Central memory CD8-positive, alpha-beta T cell (primary cell): ENCODE data around the gene CUX1.
"Not testable (repeated sequence)": the region's sequence is repeated elsewhere in the genome, so short reads cannot be mapped to it uniquely, and the experiment has no call there.

Experiments
- ATAC-seq: fragments of 150-1000 bp; cut with Tn5 transposase; replicated peaks from 2 replicates; pipeline ENCODE4 v1.10.0; 2022; ENCODE audit warnings: mild to moderate bottlenecking, moderate FRiP score, moderate number of reproducible peaks; ENCODE audit not compliant: poor library complexity, severe bottlenecking; ENCODE audit errors: extremely low read depth
- DNase-seq, 2 donors: peaks; one replicate each; pipeline ENCODE4 v3.0.0; 2021; ENCODE audit warnings: low spot score in 2 of 2
- H3K27ac Mint-ChIP-seq: one replicate; pipeline ENCODE4 v1.8.0; 2022; ENCODE audit warnings: low read depth, mild to moderate bottlenecking, moderate library complexity, mixed read lengths
- H3K27me3 Mint-ChIP-seq: one replicate; pipeline ENCODE4 v1.8.0; 2022; ENCODE audit warnings: mixed read lengths
- H3K36me3 Mint-ChIP-seq: one replicate; pipeline ENCODE4 v1.8.0; 2022; ENCODE audit warnings: mild to moderate bottlenecking, moderate library complexity, mixed read lengths; ENCODE audit not compliant: insufficient read depth
- H3K4me1 Mint-ChIP-seq: one replicate; pipeline ENCODE4 v1.8.0; 2022; ENCODE audit warnings: mixed read lengths
- H3K4me3 Mint-ChIP-seq: one replicate; pipeline ENCODE4 v1.8.0; 2022; ENCODE audit warnings: mild to moderate bottlenecking, moderate library complexity, mixed read lengths
- H3K9me3 Mint-ChIP-seq: one replicate; pipeline ENCODE4 v1.8.0; 2022; ENCODE audit warnings: mixed read lengths

CUX1 gene

DNA sequence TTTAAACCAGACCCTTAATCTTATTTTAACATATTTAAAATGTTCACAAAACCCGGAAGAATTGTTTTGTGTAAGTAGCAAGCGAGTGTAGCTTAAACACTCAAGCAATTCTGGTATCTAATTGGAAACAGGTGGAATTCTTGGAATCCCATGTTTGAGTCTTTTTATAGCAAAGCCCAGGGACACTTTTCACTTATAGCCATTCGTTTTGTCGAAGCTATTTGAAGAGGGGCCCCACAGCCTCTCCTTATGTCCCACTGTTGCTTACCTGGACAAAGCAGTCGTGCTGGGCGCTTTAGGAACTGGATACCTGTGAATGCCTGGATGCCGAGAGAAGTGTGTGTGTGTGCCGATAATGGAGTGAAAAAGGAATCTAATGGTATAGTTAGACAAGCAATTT is 3.3 kb downstream of the CUX1 start:
- no peak overlapping the region for H3K27ac Mint-ChIP-seq
- no peaks in the 10 kb centered on the region for H3K9me3 Mint-ChIP-seq
- H3K4me1 Mint-ChIP-seq = peaks cover 24% of the 10 kb centered on the region
- H3K36me3 Mint-ChIP-seq = peaks cover 3% of the 10 kb centered on the region
- H3K27me3 Mint-ChIP-seq = no peaks in the 10 kb centered on the region
- H3K4me3 Mint-ChIP-seq = no peak overlapping the region
- DNase-seq (no peak), ATAC-seq (no peak)

DNA sequence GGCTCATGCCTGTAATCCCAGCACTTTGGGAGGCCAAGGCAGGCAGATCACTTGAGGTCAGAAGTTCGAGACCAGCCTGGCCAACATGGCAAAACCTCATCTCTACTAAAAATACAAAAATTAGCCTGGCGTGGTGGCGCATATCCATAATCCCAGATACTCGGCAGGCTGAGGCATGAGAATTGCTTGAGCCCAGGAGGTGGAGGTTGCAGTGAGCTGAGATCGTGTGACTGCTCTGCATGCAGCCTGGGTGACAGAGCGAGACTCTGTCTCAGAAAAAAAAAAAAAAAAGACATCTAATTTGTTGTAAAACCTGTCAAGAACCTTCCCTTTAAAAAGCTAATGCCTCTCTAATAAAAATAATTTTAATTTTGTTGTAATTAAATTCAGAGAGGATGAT is 5.2 kb downstream of the CUX1 start:
- H3K4me3 Mint-ChIP-seq, H3K9me3 Mint-ChIP-seq, H3K36me3 Mint-ChIP-seq, DNase-seq, H3K27ac Mint-ChIP-seq, ATAC-seq, H3K27me3 Mint-ChIP-seq: not testable (repeated sequence)
- peaks cover 41% of the 10 kb centered on the region for H3K4me1 Mint-ChIP-seq

DNA sequence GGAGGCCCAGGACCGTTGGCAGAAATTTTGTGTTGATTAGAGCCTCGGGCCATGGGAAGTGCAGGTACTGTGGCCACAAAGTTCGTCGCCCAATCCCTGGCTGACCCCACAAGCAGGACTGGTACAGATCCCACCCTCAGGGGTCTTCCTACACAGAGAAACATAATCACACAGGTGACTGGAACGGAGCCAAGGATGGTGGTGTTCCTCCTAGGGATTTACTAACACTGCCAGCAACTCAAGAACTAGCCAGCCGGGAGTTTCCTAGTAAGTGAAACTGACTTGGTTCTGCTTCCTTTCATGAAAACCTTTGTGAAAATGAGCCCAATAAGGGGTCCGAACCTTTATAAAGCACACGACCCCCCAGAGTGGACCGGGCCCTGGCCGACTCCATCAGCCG is 5.7 kb downstream of the CUX1 start:
- no peak overlapping the region for H3K4me3 Mint-ChIP-seq
- H3K4me1 Mint-ChIP-seq = peaks cover 44% of the 10 kb centered on the region
- DNase-seq (no peak), ATAC-seq (no peak)
- no peak overlapping the region for H3K27ac Mint-ChIP-seq
- H3K36me3 Mint-ChIP-seq = peaks cover 4% of the 10 kb centered on the region
- H3K9me3 Mint-ChIP-seq = no peaks in the 10 kb centered on the region
- no peaks in the 10 kb centered on the region for H3K27me3 Mint-ChIP-seq

DNA sequence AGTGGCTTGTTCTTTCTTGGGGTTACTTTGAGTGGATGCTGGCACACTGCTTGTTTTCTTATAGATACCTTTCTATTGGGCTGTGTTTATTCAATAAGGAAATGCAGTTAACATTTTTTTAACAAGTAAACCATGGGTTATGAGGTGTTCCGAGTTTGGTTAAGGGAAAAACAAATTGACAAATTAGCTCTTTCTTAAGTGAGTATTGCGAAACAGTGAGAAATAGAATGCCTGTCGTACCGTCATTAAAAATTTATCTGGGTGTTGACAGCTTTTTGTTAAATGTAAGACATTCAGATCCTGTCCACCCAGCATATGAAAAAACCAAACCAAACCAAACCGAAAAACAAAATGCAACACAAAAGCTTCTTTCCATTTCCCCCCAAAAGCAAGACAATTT is 6.2 kb downstream of the CUX1 start:
- no peak overlapping the region for H3K27ac Mint-ChIP-seq
- H3K36me3 Mint-ChIP-seq = peaks cover 4% of the 10 kb centered on the region
- DNase-seq = no peak
- no peak for ATAC-seq
- no peaks in the 10 kb centered on the region for H3K9me3 Mint-ChIP-seq
- H3K27me3 Mint-ChIP-seq = no peaks in the 10 kb centered on the region
- no peak overlapping the region for H3K4me3 Mint-ChIP-seq
- peaks cover 43% of the 10 kb centered on the region for H3K4me1 Mint-ChIP-seq

DNA sequence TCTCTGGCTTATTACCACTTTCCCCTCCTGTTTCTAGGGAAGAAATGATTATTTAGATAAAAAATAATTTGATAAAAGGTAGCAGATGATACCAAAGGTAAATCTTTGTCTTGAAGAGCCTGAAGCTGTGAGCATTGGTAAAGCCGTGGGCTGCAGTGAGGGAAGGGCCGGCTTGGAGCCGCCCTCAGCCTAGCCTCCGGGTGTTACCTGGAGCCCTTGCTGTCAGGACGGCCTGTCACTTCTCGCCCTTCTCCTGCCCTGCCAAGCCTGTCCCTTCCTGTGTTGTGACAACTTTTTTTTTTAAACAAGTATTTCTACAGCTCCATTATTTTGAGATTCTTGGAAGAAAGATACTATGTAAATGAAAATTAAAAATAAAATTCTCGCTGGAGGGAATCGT is 7.0 kb downstream of the CUX1 start:
- Mint-ChIP-seq H3K27ac (no peak overlapping the region), H3K4me3 (no peak overlapping the region), H3K9me3 (no peaks in the 10 kb centered on the region), H3K27me3 (no peaks in the 10 kb centered on the region), H3K36me3 (peaks cover 8% of the 10 kb centered on the region), H3K4me1 (peaks cover 48% of the 10 kb centered on the region)
- DNase-seq = no peak
- ATAC-seq = no peak

DNA sequence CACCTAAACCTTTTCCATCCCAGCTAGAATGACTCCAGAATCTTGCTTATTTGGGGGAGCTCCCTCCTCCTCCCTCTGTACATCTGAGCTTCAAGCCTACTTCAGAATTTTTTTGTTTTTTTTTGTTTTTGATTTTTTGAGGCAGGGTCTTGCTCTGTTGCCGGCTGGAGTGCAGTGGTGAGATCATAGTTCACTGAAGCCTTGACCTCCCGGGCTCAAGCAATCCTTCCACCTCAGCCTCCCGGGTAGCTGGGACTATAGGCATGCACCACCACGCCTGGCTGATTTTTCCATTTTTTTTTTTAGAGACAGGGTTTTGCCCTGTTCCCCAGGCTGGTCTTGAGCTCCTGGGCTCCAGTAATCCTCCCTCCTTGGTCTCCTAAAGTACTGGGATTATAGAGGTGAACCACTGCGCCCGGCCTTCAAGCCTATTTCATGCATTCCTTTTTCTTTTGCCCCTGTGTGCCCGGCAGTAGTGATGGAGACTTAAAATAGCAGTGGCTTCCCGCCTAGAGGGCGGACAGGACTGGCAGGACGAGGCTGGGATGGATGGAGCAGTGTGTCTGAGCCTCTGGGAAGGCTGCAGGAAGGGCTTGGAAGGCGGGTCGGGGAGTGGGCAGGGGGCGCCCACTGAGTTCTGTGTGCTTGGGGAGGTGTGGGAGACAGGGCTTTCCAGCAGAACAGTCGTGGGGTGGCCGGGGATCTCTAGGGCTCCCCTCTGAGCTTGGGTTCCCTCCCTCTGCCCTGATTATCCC is 8.8 kb downstream of the CUX1 start:
- H3K9me3 Mint-ChIP-seq = no peaks in the 10 kb centered on the region
- peaks cover 40% of the 10 kb centered on the region for H3K4me1 Mint-ChIP-seq
- no peaks in the 10 kb centered on the region for H3K27me3 Mint-ChIP-seq
- ATAC-seq = no peak
- H3K27ac Mint-ChIP-seq = peak overlapping the region; percentile 4
- H3K4me3 Mint-ChIP-seq = no peak overlapping the region
- no peak for DNase-seq
- peaks cover 8% of the 10 kb centered on the region for H3K36me3 Mint-ChIP-seq

DNA sequence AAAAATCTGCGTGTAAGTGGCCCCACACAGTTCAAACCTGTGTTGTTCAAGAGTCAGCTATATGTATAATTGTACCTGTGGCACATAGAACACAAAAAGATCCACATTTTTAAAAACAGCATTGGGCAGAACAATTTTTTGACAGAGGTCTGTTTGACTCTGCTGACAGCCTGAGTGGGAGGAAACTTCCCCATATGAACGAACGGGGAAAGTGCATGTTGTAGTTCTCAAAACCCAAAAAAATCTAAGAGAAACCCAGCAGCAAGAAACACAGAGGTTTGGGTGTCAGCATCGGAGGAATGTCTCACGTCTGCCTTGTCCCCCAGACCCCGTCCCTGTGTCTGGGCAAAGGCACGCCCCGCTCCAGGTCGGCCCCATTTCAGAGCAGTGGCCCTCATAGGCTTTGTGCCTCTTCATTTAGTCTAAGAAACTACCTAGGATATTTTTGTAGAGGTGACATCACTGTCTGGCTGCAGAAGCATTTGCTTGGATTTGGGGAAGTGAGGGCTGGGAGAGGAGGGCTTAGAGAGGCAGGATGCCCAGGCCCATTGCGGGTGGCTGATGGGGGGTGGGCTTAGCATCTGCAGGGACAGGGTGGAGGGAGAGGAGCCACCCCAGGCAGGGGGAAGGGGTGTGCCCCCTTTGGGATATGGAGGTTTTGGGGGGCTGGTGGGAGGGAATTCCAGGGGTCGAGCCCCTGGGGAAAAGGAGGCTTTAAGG is 11.0 kb downstream of the CUX1 start:
- H3K9me3 Mint-ChIP-seq = no peaks in the 10 kb centered on the region
- DNase-seq = no peak
- H3K4me1 Mint-ChIP-seq = peaks cover 47% of the 10 kb centered on the region

DNA sequence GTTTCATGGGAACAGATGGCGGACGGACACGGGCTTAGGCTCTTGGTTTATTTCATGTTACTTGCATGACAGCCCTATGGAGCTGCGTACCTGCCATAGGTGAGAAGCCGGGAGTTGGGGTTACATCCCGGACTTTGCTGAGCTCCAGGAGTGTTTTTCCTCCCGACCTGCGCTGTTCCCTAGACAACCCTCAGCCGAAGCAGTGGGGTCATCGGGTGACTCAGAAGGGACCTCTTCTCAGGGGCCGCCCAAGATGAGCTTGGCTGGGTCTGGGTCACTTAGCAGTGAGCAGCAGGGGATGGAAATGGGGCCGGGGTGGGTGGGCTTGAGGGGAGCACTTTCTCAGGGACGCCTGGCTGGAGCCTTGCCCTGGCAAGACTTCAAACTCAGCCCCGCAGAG is 11.9 kb downstream of the CUX1 start:
- no peak overlapping the region for H3K4me3 Mint-ChIP-seq
- DNase-seq (no peak), ATAC-seq (no peak)
- H3K27ac Mint-ChIP-seq = no peak overlapping the region
- peaks cover 47% of the 10 kb centered on the region for H3K4me1 Mint-ChIP-seq
- no peaks in the 10 kb centered on the region for H3K9me3 Mint-ChIP-seq
- peaks cover 11% of the 10 kb centered on the region for H3K36me3 Mint-ChIP-seq
- H3K27me3 Mint-ChIP-seq = no peaks in the 10 kb centered on the region

More for the DNA sequence above, 11.0 kb downstream of the CUX1 start:
- H3K36me3 Mint-ChIP-seq = peaks cover 11% of the 10 kb centered on the region
- H3K4me3 Mint-ChIP-seq = no peak overlapping the region
- H3K27me3 Mint-ChIP-seq = no peaks in the 10 kb centered on the region
- ATAC-seq = no peak
- no peak overlapping the region for H3K27ac Mint-ChIP-seq

DNA sequence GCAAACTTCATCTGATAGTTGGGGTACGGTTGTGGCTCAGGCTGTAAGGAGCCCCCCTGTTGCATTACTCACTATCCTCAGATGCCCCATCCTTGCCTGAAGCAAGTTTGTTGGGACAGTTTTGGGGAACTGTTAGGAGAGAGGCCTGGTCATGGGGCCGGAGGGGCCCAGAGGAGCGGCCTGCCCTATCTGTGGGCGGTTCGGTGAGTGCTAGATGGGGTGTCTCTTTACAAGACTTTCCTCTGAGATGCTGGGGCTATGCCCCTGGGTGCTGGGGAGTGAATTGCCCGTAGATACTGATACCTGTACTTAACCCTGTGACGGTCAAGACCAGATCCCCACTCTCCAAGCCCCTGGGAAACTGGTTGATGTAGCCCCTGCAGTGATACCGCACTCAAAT is 12.4 kb downstream of the CUX1 start:
- Mint-ChIP-seq H3K4me1 (peaks cover 46% of the 10 kb centered on the region), H3K27me3 (no peaks in the 10 kb centered on the region), H3K36me3 (peaks cover 11% of the 10 kb centered on the region), H3K4me3 (no peak overlapping the region), H3K9me3 (no peaks in the 10 kb centered on the region), H3K27ac (no peak overlapping the region)
- ATAC-seq (no peak), DNase-seq (no peak)

DNA sequence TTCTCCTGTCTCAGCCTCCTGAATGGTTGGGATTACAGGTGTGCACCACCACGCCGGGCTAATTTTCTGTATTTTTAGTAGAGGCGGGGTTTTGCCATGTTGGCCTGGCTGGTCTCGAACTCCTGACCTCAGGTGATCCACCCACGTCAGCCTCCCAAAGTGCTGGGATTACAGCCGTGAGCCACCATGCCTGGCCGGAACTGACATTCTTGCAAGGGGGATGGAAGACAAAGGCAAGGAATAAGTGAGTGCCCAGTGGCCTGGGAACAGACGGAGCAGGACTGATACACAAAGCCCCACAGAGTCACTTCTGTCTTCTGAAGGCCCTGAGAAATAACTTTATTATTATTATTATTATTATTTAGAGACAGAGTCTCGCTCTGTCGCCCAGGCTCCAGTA is 14.0 kb downstream of the CUX1 start:
- H3K27ac Mint-ChIP-seq, H3K9me3 Mint-ChIP-seq, ATAC-seq, H3K27me3 Mint-ChIP-seq, H3K4me3 Mint-ChIP-seq, DNase-seq, H3K36me3 Mint-ChIP-seq: not testable (repeated sequence)
- peaks cover 35% of the 10 kb centered on the region for H3K4me1 Mint-ChIP-seq

DNA sequence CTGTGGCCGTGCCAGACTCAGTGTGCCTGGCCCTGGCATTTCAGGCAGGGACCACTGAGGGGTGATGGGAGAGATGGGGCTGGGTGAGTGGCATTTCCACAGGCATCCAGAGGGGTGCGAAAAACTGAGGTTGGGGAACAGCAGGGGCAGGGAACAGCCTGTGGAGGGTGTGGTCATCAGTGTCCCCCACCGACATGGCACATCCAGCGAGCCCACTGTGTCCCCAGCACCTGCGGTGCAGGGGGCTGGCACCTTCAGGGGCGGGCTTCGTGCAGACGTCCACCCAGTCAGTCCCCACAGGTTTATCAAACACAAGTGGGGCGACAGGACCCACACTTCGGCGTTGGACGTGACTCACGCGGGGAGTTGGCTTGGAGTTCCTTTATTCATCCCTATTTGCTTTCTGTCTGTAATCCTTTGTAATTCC is 14.8 kb downstream of the CUX1 start:
- Mint-ChIP-seq H3K4me1 (peaks cover 29% of the 10 kb centered on the region), H3K4me3 (no peak overlapping the region), H3K27me3 (no peaks in the 10 kb centered on the region), H3K9me3 (no peaks in the 10 kb centered on the region), H3K36me3 (peaks cover 10% of the 10 kb centered on the region), H3K27ac (no peak overlapping the region)
- ATAC-seq = no peak
- no peak for DNase-seq

DNA sequence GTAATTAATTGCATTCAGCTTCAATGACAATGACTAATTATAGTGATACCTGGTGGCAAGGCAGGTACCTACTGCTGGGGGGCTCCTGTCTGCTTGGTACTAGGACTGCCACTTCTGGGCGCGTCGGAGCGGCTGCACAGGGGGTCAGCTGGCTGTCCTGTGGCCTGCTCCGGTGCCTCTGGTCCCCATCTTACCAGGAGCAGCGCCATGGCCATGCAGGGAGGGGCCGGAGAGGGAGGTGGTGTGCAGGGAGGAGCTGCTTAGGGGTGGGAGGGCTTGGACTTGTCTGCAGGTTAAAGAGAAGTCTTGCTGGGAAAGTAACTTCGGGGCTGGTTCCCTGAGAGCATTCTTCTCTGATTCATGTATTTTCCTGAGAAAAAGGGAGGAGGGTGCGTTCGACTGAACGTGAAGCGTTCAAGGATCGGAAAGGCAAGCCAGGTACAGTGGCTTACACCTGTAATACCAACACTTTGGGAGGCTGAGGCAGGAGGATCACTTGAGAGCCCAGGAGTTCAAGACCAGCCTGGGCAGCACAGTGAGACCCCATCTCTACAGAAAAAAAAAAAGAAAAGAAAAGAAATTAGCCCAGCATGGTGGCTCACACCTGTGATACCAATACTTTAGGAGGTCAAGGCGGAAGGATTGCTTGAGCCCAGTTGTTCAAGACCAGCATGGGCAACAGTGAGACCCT is 15.4 kb downstream of the CUX1 start:
- DNase-seq = no peak
- ATAC-seq = no peak
- Mint-ChIP-seq H3K27me3 (no peaks in the 10 kb centered on the region), H3K36me3 (peaks cover 8% of the 10 kb centered on the region), H3K9me3 (no peaks in the 10 kb centered on the region), H3K27ac (peak overlapping the region; percentile 49), H3K4me1 (peaks cover 23% of the 10 kb centered on the region), H3K4me3 (no peak overlapping the region)

DNA sequence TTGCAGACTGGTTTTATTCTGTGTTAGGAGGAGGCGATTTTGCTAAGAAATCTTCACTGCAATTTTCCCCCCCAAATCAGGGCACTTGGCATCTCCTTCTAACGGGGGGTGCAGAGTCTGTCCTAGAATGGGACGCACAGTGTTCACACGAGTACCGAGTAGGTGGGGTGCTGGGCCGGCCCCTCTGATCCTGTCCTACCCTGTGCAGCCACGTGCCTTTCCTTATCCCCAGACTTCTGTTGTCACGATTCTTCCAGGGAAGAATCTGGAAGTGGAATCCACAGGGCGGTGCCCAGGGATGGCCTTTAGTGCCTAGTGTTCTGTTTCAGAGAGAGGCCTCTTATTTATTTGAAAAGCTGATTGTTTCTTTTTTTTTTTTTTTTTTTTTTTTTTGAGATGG is 16.4 kb downstream of the CUX1 start:
- peaks cover 18% of the 10 kb centered on the region for H3K4me1 Mint-ChIP-seq
- no peaks in the 10 kb centered on the region for H3K27me3 Mint-ChIP-seq

More for the DNA sequence above, 16.4 kb downstream of the CUX1 start:
- DNase-seq = no peak
- Mint-ChIP-seq H3K4me3 (no peak overlapping the region), H3K9me3 (no peaks in the 10 kb centered on the region), H3K27ac (no peak overlapping the region), H3K36me3 (peaks cover 8% of the 10 kb centered on the region)
- no peak for ATAC-seq
